GM19025 (cell line): Measurements from ENCODE around the gene CBLC.
"Not testable (repeated sequence)": the region's sequence is repeated elsewhere in the genome, so short reads cannot be mapped to it uniquely, and the experiment has no call there.

Source experiments
- ATAC-seq: cut with Tn5 transposase; IDR thresholded peaks from one replicate; pipeline ENCODE4 v1.9.1; 2021; ENCODE audit warnings: mild to moderate bottlenecking, low read depth, moderate library complexity; ENCODE audit not compliant: unreplicated experiment

The CBLC gene

GRCh38 chr19:44759083-44759804 is 18.4 kb upstream of the CBLC start:
- ATAC-seq: no peak

- ATAC-seq: no peak
Observed at GRCh38 chr19:44762038-44762437, 15.7 kb upstream of the CBLC start.

DNA sequence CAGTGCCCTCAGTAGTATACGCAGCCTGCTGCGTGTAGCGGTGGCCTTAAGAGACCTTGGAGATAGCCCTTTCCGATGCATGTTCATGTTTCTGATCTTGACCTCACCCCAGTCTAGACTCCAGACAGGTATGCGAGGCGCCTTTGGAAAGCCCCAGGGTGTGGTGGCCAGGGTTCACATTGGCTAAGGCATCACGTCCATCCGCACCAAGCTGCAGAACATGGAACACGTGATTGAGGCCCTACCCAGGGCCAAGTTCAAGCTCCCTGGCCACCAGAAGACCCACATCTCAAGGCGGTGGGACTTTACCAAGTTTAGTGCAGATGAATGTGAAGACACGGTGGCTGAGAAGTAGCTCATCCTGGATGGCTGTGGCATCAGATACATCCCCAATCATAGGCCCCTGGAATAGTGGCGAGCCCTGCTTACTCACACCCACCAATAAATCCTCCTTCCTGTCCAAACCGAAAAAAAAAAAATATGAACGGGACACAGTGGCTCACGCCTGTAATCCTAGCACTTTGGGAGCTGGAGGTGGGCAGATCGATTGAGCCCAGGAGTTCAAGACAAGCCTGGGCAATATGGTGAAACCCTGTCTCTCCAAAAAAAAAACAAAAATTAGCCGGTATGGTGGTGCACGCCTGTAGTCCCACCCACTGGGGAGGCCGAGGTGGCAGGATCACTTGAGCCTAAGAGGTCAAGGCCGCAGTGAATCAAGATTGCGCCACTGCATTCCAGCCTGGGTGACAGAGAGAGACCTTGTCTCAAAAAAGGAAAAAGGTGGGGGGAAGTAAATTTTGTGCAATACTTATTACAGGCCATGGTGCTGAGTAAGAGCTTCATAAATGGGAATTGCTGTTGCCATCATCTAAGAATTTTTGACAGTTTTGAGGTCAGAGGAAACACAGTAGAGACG is 12.4 kb upstream of the CBLC start:
- ATAC-seq: no peak

DNA sequence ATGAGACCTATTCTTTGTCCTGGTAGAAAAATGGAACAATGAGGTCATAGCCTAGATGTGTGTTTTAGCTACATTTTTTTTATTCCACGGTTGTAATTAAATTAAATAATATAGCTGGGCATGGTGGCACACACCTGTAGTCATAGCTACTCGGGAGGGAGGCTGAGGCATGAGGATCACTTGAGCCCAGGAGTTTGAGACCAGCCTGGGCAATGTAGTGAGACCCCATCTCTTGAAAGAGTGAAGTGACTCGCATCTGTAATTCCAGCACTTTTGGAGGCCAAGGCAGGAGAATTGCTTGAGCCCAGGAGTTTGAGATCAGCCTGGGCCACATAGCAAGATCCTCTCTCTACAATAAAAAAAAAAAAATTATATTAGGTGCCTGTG is 11.7 kb upstream of the CBLC start:
- ATAC-seq: no peak

DNA sequence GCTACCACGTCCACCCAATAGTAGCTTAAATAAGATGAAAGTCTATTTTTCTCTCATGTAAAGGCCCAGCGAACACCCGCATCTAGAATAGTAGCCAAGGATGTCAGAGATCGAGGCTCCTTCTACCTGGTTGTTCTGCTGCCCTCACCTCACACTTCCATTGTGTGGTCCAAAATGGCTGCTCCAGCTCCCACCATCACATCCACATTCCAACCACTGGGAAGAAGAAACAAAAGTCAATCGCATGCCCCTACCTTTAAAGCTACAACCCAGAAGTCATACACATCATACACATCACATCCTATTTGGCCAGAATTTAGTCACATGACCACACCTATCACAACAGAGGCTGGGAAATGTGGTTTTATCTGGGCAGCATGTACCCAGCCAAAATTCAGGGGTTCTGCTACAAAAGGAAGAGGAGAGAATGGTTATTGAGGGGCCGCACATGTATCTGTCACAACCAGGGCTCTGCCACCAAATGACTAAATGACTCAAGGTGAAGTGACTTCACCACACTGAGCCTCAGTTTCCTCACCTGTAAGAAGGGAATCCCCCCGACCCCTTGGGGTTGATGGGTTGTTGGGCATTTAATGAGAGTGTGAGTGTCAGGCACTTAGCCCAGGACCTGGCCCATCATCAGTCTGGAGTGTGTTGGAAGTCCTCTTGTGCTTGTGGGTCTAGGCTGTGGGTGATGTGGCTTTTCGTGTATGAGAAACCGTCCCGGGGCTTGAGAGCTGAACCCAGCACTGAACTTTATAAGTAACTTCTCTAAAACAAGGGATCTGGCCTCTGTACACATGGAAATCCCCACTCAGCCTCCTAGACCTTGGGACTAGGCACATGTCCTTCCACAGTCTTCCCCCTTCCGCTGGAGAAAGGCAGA is 10.2 kb upstream of the CBLC start:
- ATAC-seq: no peak

GRCh38 chr19:44770550-44771257 is 7.0 kb upstream of the CBLC start:
- ATAC-seq: peak; percentile 95

DNA sequence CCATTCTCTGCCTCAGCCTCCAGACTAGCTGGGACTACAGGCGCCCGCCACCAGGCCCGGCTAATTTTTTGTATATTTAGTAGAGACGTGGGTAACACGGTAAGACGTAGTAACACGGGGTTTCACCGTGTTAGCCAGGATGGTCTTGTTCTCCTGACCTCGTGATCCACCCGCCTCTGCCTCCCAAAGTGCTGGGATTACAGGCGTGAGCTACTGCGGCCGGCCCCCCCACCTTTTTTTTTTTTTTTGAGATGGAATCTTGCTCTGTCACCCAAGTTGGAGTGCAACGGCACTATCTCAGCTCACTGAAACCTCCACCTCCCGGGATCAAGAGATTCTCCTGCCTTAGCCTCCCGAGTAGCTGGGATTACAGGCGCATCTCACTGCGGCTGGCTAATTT is 5.5 kb upstream of the CBLC start:
- not testable (repeated sequence) for ATAC-seq

DNA sequence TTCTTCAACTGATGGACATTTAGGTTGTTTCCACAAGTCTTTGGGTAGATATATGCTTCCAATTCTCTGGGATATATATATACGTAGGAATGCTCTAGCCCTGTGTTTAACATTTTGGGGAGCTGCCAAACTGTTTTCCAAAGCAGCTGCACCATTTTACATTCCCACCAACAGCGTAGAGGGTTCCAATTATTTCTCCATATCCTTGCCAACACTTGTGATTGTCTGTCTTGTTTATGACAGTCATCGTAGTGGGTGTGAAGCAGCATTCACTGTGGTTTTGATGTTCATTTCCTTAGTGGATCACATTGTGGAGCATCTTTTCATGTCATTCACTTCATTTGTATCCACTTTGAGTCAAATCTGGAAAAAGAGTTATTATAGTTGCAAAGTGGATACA is 4.7 kb upstream of the CBLC start:
- ATAC-seq: no peak

DNA sequence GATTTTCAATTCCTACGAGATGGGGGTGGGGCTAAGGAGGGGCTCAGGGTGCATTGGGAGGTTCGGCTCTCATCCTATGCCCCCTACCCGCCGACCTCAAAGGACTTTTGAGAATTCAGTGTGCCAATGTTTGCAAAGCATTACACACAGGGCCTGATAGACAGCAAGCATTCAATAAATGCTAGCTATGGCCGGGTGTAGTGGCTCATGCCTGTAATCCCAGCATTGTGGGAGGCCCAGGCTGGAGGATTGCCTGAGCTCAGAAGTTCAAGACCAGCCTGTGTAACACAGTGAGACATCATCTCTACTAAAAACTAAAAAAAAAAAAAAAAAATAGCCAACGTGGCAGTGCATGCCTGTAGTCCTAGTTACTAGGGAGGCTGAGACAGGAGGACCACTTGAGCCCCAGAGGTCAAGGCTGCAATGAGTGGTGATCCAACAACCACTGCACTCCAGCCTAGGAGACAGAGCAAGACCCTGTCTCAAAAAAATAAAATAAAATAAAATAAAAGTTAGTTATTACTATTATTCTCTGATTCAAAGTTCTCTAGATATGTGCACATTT is 1.9 kb upstream of the CBLC start:
- no peak for ATAC-seq

DNA sequence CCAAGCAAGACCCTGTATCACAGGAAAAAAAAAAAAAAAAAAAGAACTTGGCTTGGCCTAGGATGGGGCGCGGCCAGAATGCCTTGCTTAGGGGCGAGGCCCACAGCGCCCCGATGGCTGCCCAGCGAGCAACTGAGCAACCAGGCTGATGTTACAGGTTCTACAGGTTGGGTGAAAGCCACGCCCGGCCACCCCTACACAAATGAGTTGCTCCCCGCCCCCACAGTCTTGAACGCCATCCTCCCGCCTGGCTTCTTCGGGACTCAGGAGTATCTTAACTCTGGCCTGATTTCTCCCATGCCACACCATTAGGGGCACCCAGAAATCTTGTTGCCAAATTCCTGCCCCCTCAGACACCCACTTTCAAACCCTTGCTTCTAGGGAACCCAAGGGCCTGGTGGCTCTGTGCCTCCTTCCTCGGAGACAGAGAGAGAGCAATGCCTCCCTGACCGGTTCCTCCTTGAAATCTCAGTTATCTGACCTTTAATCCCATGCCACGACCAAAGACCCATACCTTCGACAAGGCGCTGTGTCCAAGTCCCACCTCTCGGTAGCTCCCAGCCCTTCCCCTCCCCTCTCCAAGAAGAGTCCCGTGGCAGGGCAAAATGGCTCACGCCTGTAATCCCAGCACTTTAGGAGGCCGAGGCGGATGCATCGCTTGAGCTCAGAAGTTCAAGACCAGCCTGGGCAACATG is 1.1 kb upstream of the CBLC start:
- no peak for ATAC-seq

GRCh38 chr19:44779150-44779549 is 1.5 kb downstream of the CBLC start:
- no peak for ATAC-seq

GRCh38 chr19:44781694-44782093 is 4.0 kb downstream of the CBLC start:
- ATAC-seq: not testable (repeated sequence)

DNA sequence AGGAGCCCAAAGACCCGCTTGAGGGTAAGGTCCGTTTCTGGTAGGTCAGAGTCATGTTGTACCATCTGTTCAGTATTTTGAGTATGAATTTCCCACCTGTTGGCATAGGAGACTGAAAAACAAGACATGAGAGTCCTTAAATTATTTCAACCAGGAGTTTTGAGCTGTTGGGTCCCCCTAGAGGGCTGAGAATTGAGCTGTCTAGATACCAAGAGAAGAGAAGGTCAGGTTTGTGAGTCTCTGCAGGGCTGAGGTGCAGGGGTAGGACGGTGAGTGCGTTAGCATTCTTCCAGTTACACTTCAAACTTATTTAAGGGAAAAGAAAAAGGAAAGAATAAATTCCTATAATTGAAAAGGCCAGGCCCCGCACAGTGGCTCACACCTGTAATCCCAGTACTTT is 5.0 kb downstream of the CBLC start:
- no peak for ATAC-seq

DNA sequence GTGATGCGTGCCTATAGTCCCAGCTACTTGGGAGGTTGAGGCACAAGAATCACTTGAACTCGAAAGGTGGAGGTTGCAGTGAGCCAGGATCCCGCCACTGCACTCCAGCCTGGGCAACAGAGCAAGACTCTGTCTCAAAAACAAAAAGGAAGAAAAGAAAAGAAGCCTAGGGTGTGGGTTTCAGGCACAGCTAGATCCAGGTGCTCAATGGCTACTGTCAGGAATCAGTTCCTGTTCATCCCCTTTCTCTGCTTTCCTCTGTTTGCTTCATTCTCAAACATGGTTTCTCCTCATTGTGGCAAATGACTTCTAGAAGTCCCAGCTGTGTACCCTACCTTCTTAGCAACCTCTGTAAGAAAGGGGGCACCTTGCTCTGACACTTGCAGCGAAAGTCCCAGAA is 5.9 kb downstream of the CBLC start:
- ATAC-seq: no peak

GRCh38 chr19:44785271-44785670 is 7.6 kb downstream of the CBLC start:
- ATAC-seq: no peak

DNA sequence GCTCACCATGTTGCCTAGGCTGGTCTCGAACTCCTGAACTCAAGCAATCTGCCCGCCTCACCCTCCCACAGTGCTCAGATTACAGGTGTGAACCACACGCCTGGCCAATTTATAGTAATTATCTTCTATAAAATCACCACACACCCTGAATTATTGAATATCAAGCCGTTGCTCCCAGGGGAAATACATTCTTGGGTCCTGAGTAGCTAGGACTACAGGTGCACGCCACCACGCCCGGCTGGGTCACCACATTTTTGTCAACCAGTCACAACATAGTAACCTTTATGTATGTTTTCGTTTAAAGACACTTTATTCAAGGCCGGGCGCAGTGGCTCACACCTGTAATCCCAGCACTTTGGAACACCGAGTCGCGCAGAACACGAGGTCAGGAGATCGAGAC is 8.3 kb downstream of the CBLC start:
- no peak for ATAC-seq

DNA sequence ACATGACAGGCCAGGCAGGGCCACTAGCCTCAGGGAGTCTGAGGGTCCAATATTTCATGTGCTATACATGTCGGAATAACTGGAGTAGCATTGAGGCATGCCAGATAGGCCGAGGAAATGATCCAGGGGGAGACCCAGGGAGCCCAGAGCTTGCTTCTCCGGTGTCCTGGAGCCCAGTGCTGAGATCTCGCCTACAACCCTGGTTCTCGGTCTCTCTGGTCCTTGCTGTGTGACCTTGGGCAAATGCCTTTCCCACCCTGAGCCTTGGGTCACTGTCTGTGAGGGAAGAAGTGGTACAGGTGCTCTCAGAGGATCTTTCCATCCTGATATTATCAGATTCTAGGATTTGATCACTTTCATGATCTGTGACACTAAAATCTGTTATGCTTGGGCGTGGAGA is 11.3 kb downstream of the CBLC start:
- ATAC-seq: no peak

GRCh38 chr19:44789943-44790483 is 12.3 kb downstream of the CBLC start:
- ATAC-seq: no peak

- ATAC-seq: no peak
Observed at GRCh38 chr19:44792281-44792680, 14.6 kb downstream of the CBLC start.
